Fibroblast of villous mesenchyme (primary cell): Measurements from ENCODE around the gene SDHAF3. TPM values are rescaled to one million over a fixed set of nuclear protein-coding genes. Genes with fewer than 3 reads are reported as not detected.

Experiments used
- DNase-seq: peaks from one replicate; pipeline ENCODE4 v3.0.0-alpha.2; 2010; ENCODE audit warnings: low read depth
- H3K4me3 ChIP-seq: 2 replicates; pipeline ENCODE4 v1.5.1; 2011; ENCODE audit warnings: low read depth, mild to moderate bottlenecking, low read length
- total RNA-seq: library from RNA; depleted of rRNA; stranded (reverse); fragments of >200 nt; gene quantifications from 2 replicates; pipeline ENCODE4 v1.2.3, GENCODE V29; 2012
- TF ChIP-seq, protein P1 (sequence below): IDR thresholded peaks from 2 replicates; pipeline ENCODE4 v1.5.1; 2012; ENCODE audit warnings: low read depth, mild to moderate bottlenecking, low read length; ENCODE audit not compliant: insufficient read depth

SDHAF3 gene
- total RNA-seq, 1 donor, result 10.4 TPM

DNA sequence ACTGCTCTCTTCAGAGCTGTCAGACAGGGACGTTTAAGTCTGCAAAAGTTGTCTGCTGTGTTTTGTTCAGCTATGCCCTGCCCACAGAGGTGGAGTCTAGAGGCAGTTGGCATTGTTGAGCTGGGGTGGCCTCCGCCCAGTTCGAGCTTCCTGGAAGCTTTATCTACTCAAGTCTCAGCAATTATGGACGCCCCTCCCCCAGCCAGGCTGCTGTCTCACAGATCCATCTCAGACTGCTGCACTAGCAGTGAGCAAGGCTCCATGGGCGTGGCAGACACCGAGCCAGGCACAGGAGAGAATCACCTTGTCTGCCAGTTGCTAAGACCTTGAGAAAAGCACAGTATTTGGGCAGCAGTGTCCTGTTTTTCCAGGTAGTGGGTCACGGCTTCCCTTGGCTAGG is 98.1 kb downstream of the SDHAF3 start:
- DNase-seq, result no peak
- H3K4me3 ChIP-seq, result no peak overlapping the region
- TF ChIP-seq, protein P1, sequence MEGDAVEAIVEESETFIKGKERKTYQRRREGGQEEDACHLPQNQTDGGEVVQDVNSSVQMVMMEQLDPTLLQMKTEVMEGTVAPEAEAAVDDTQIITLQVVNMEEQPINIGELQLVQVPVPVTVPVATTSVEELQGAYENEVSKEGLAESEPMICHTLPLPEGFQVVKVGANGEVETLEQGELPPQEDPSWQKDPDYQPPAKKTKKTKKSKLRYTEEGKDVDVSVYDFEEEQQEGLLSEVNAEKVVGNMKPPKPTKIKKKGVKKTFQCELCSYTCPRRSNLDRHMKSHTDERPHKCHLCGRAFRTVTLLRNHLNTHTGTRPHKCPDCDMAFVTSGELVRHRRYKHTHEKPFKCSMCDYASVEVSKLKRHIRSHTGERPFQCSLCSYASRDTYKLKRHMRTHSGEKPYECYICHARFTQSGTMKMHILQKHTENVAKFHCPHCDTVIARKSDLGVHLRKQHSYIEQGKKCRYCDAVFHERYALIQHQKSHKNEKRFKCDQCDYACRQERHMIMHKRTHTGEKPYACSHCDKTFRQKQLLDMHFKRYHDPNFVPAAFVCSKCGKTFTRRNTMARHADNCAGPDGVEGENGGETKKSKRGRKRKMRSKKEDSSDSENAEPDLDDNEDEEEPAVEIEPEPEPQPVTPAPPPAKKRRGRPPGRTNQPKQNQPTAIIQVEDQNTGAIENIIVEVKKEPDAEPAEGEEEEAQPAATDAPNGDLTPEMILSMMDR, result no peak

DNA sequence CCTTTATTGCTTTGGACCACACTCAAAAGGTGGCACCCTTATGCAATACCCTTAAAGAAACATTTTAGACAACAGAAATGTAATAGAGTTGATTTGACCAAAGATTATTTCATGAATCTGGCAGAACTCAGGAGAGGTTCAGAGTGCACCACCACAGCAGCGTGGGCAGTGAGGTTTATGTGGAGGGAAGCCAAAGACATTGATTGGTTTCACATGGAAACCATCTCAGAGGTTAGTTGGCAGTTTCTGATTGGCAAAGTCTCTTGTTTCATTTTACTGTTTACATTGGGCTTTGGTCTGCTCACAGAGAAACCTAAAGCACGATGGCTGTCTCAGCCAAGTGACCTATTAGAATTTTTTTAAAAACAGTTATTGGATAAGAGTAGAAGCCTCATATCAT is 101.3 kb downstream of the SDHAF3 start:
- H3K4me3 ChIP-seq, result no peak overlapping the region
- TF ChIP-seq, protein P1, result no peak
- DNase-seq, result no peak

DNA sequence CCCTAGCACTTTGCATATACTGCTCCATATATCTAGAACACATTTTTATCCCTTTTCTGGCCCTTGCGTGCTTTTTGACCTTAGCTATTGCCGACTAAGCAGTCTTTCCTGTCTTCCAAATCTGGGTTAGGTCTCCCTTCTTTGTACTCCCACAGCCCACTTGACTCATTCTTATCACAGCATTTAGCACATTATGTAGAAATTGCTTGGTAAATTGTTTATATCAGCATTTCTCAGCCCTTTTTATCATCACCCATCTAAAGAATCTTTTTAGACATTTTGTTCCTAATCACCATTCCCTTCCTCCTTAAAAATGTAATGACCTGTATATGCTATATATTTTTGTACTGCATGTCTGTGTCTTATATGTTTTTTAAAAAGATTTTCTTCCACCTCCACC is 101.7 kb downstream of the SDHAF3 start:
- no peak overlapping the region for H3K4me3 ChIP-seq
- no peak for DNase-seq
- TF ChIP-seq, protein P1, result no peak

DNA sequence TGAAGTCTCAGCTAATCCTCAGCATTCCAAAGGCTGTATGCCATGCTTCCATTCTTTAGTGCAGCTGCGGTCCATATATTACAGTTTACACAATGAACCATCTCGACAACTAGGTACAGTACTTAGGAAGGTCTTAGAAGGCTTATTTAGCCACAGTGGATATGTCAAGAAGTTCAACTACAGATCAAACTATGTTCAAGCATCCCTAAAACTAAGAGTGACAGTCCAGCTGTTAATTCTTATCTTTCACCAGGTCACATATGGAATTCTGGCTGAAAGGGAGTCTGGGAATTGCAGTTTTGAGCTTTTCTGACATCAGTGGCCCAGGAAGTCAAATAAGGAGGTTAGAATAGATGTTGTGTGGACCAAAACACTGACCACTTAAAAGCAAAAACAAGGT is 106.8 kb downstream of the SDHAF3 start:
- no peak overlapping the region for H3K4me3 ChIP-seq
- DNase-seq, result no peak
- TF ChIP-seq, protein P1, result no peak

DNA sequence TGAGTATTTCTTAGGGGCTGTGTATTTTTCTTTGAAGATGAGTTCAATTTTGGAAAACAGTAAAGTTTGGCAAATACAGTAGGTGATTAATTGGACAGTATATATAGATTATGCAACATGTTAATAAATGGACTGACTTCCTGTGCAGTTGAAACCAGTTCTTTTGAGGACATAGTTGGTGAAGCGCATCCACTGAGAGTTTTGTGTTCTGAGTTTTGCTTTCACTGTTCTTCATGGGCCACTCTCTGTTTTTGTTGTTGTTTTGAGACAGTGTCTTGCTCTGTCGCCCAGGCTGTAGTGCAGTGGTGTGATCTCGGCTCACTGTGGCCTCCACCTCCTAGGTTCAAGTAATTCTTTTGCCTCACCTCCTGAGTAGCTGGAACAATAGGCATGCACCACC is 109.0 kb downstream of the SDHAF3 start:
- no peak overlapping the region for H3K4me3 ChIP-seq
- TF ChIP-seq, protein P1, result no peak
- DNase-seq, result no peak

Other genes with a start within 250 kb of the SDHAF3 start
- gene DLX6, start 112.1 kb upstream of the SDHAF3 start, total RNA-seq, result not detected in 2 replicates
- gene DLX5, start 92.9 kb upstream of the SDHAF3 start, total RNA-seq, result not detected in 2 replicates